ENCODE measurements around the gene RAB36. TPM values are rescaled to one million over a fixed set of nuclear protein-coding genes. Genes with fewer than 3 reads are reported as not detected.

RAB36 gene
- polyA plus RNA-seq, 1 donor (not counting 4 experiments of a cell fraction or from before 2014, with no cell fraction given), result 1.9 TPM

- dilution Hi-C loops (cut with MboI; ENCODE audit: extremely low pct_ligation_motif_present, low sequenced_read_pairs), result no loop called here
- H3K4me1 ChIP-seq (ENCODE audit: control insufficient read depth, extremely low read depth, insufficient read depth, low read length), result peaks cover 3% of the 10 kb centered on the region
- H2AFZ ChIP-seq (ENCODE audit: control insufficient read depth, low read length), result no peak overlapping the region
- H3K27me3 ChIP-seq (ENCODE audit: control insufficient read depth, extremely low read depth, insufficient read depth, low read length), result no peaks in the 10 kb centered on the region
- H3K27ac ChIP-seq (ENCODE audit: control insufficient read depth, insufficient read depth, low read length), result no peak overlapping the region
- DNase-seq (ENCODE audit: low read depth, low spot score) (no peak), FAIRE-seq (no peak)
- no peaks in the 10 kb centered on the region for H4K20me1 ChIP-seq (ENCODE audit: control insufficient read depth, extremely low read depth, insufficient read depth, low read length)
- no peak for TF ChIP-seq EZH2 (IDR thresholded peaks at IDR 0.05; ENCODE audit: low read length)
- TF ChIP-seq CTCF (optimal IDR thresholded peaks at IDR 0.05 in 1 of 3, IDR thresholded peaks at IDR 0.05 in 1 of 3, conservative IDR thresholded peaks at IDR 0.05 in 1 of 3; ENCODE audit: extremely low read depth in 1 of 3, insufficient read depth in 2 of 3, low read length in 3 of 3), result no peak
- no peaks in the 10 kb centered on the region for H3K36me3 ChIP-seq (ENCODE audit: control insufficient read depth in 2 of 2, extremely low read depth in 1 of 2, insufficient read depth in 2 of 2, low read length in 2 of 2)
- no peaks in the 10 kb centered on the region for H3K79me2 ChIP-seq (ENCODE audit: control insufficient read depth, insufficient read depth, low read length)
- H3K9me3 ChIP-seq (ENCODE audit: control insufficient read depth, low read depth, low read length), result no peaks in the 10 kb centered on the region
- H3K4me3 ChIP-seq (ENCODE audit: control insufficient read depth in 2 of 3, extremely low read depth in 1 of 3, insufficient read depth in 2 of 3, low read depth in 1 of 3, low read length in 3 of 3), result no peak overlapping the region
- H3K4me2 ChIP-seq (ENCODE audit: control insufficient read depth, extremely low read depth, insufficient read depth, low read depth, low read length), result no peak overlapping the region
- no peak overlapping the region for H3K9ac ChIP-seq (ENCODE audit: control insufficient read depth, extremely low read depth, insufficient read depth, low read length)
- no peaks in the 10 kb centered on the region for H3K9me1 ChIP-seq (ENCODE audit: control insufficient read depth, extremely low read depth, insufficient read depth, low read length)
Observed at GRCh38 chr22:23157560-23158515, 12.6 kb downstream of the RAB36 start.

GRCh38 chr22:23158516-23159290, 13.4 kb downstream of the RAB36 start:
- H2AFZ ChIP-seq (ENCODE audit: control insufficient read depth, low read length), result no peak overlapping the region
- no peaks in the 10 kb centered on the region for H3K36me3 ChIP-seq (ENCODE audit: control insufficient read depth in 2 of 2, extremely low read depth in 1 of 2, insufficient read depth in 2 of 2, low read length in 2 of 2)
- DNase-seq (ENCODE audit: low read depth, low spot score) (no peak), FAIRE-seq (no peak)
- H3K9me3 ChIP-seq (ENCODE audit: control insufficient read depth, low read depth, low read length), result no peaks in the 10 kb centered on the region
- no peaks in the 10 kb centered on the region for H3K27me3 ChIP-seq (ENCODE audit: control insufficient read depth, extremely low read depth, insufficient read depth, low read length)
- no peaks in the 10 kb centered on the region for H3K4me1 ChIP-seq (ENCODE audit: control insufficient read depth, extremely low read depth, insufficient read depth, low read length)
- dilution Hi-C loops (cut with MboI; ENCODE audit: extremely low pct_ligation_motif_present, low sequenced_read_pairs), result no loop called here
- no peak overlapping the region for H3K9ac ChIP-seq (ENCODE audit: control insufficient read depth, extremely low read depth, insufficient read depth, low read length)
- H3K4me3 ChIP-seq (ENCODE audit: control insufficient read depth in 2 of 3, extremely low read depth in 1 of 3, insufficient read depth in 2 of 3, low read depth in 1 of 3, low read length in 3 of 3), result no peak overlapping the region
- H3K27ac ChIP-seq (ENCODE audit: control insufficient read depth, insufficient read depth, low read length), result no peak overlapping the region
- TF ChIP-seq CTCF (optimal IDR thresholded peaks at IDR 0.05 in 1 of 3, IDR thresholded peaks at IDR 0.05 in 1 of 3, conservative IDR thresholded peaks at IDR 0.05 in 1 of 3; ENCODE audit: extremely low read depth in 1 of 3, insufficient read depth in 2 of 3, low read length in 3 of 3) (no peak), EZH2 (IDR thresholded peaks at IDR 0.05; ENCODE audit: low read length) (no peak)
- no peak overlapping the region for H3K4me2 ChIP-seq (ENCODE audit: control insufficient read depth, extremely low read depth, insufficient read depth, low read depth, low read length)
- H3K9me1 ChIP-seq (ENCODE audit: control insufficient read depth, extremely low read depth, insufficient read depth, low read length), result no peaks in the 10 kb centered on the region
- no peaks in the 10 kb centered on the region for H4K20me1 ChIP-seq (ENCODE audit: control insufficient read depth, extremely low read depth, insufficient read depth, low read length)
- no peaks in the 10 kb centered on the region for H3K79me2 ChIP-seq (ENCODE audit: control insufficient read depth, insufficient read depth, low read length)

All from keratinocyte (primary cell).